GM12878 (cell line): ENCODE results near the gene THAP5. TPM values are rescaled to one million over a fixed set of nuclear protein-coding genes. Genes with fewer than 3 reads are reported as not detected.

Source experiments
- HDGF ChIP-seq: fragments of 450-650 bp; IDR thresholded peaks from 2 replicates; pipeline ENCODE4 v1.6.1; 2016; ENCODE audit warnings: antibody characterized with exemption
- IRF3 ChIP-seq: fragments of 450-650 bp; IDR thresholded peaks from 2 replicates; pipeline ENCODE4 v1.6.1; 2014; ENCODE audit warnings: mild to moderate bottlenecking
- JUND ChIP-seq: IDR thresholded peaks from 2 replicates; pipeline ENCODE4 v1.6.1; 2012; ENCODE audit warnings: low read depth, mild to moderate bottlenecking, low read length, improper control_type of control experiment, moderate library complexity
- PRDM15 ChIP-seq: fragments of 450-650 bp; formaldehyde crosslinking; IDR thresholded peaks from 2 replicates; pipeline ENCODE4 v1.4.0; 2020; ENCODE audit warnings: mild to moderate bottlenecking, moderate library complexity
- SPI1 ChIP-seq: IDR thresholded peaks from 2 replicates; pipeline ENCODE4 v1.6.1; 2011; ENCODE audit warnings: low read depth, mild to moderate bottlenecking, low read length, moderate library complexity, borderline replicate concordance; ENCODE audit not compliant: insufficient read depth
- STAT1 ChIP-seq: fragments of 450-650 bp; conservative IDR thresholded peaks from 2 replicates; pipeline ENCODE4 v1.6.1; 2014; ENCODE audit warnings: antibody characterized with exemption, mild to moderate bottlenecking
- TARDBP ChIP-seq: IDR thresholded peaks from 2 replicates; pipeline ENCODE4 v1.6.1; 2016; ENCODE audit warnings: borderline replicate concordance
- polyA plus RNA-seq, 11 experiments: library from polyadenylated mRNA; depleted of rRNA in 4 of 11; unstranded in 6 of 11; stranded (reverse) in 5 of 11; fragments of >200 nt; fragmentation: Nextera tagmentation in 4 of 11; fragmentation: Illumina TruSeq in 1 of 11; extraction: Ambion mirVana in 4 of 11; extraction: Trizol in 1 of 11; gene quantifications; 1 replicate in 1 of 11; 2 replicates in 10 of 11; pipeline versions ENCODE4 v1.2.1 to v1.2.3, GENCODE V29; 2011 to 2016; ENCODE audit warnings: inconsistent platforms in 2 of 11, missing spikeins in 2 of 11, low read depth in 1 of 11
- total RNA-seq, 4 experiments: library from RNA; depleted of rRNA in 3 of 4; stranded (reverse); fragments of >200 nt in 3 of 4; fragmentation: Illumina TruSeq in 1 of 4; extraction: Trizol in 1 of 4; gene quantifications; 2 replicates each; pipeline versions ENCODE4 v1.2.1 to v1.2.3, GENCODE V29; 2013 to 2021
- TF ChIP-seq, protein P1 (sequence below): fragments of 450-650 bp; IDR thresholded peaks from 2 replicates; pipeline ENCODE4 v1.6.1; 2017; ENCODE audit warnings: mild to moderate bottlenecking, moderate library complexity
- TF ChIP-seq, protein P2 (sequence below): IDR thresholded peaks from 2 replicates; pipeline ENCODE4 v1.6.1; 2011; ENCODE audit warnings: mild to moderate bottlenecking, low read depth, low read length, moderate library complexity; ENCODE audit not compliant: insufficient replicate concordance

The THAP5 gene
- total and polyA plus RNA-seq, 10 of the 15 experiments (the other 5 are each of a cell fraction or from before 2014, with no cell fraction given), result 13.0 to 47.7 (median 24.2) TPM

- TF ChIP-seq, protein P1, sequence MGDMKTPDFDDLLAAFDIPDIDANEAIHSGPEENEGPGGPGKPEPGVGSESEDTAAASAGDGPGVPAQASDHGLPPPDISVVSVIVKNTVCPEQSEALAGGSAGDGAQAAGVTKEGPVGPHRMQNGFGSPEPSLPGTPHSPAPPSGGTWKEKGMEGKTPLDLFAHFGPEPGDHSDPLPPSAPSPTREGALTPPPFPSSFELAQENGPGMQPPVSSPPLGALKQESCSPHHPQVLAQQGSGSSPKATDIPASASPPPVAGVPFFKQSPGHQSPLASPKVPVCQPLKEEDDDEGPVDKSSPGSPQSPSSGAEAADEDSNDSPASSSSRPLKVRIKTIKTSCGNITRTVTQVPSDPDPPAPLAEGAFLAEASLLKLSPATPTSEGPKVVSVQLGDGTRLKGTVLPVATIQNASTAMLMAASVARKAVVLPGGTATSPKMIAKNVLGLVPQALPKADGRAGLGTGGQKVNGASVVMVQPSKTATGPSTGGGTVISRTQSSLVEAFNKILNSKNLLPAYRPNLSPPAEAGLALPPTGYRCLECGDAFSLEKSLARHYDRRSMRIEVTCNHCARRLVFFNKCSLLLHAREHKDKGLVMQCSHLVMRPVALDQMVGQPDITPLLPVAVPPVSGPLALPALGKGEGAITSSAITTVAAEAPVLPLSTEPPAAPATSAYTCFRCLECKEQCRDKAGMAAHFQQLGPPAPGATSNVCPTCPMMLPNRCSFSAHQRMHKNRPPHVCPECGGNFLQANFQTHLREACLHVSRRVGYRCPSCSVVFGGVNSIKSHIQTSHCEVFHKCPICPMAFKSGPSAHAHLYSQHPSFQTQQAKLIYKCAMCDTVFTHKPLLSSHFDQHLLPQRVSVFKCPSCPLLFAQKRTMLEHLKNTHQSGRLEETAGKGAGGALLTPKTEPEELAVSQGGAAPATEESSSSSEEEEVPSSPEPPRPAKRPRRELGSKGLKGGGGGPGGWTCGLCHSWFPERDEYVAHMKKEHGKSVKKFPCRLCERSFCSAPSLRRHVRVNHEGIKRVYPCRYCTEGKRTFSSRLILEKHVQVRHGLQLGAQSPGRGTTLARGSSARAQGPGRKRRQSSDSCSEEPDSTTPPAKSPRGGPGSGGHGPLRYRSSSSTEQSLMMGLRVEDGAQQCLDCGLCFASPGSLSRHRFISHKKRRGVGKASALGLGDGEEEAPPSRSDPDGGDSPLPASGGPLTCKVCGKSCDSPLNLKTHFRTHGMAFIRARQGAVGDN, result no peak
- TF ChIP-seq HDGF (no peak), IRF3 (no peak), PRDM15 (CRISPR knock-in tag) (no peak), TARDBP (no peak), STAT1 (no peak), SPI1 (no peak), JUND (no peak)
- TF ChIP-seq, protein P2, sequence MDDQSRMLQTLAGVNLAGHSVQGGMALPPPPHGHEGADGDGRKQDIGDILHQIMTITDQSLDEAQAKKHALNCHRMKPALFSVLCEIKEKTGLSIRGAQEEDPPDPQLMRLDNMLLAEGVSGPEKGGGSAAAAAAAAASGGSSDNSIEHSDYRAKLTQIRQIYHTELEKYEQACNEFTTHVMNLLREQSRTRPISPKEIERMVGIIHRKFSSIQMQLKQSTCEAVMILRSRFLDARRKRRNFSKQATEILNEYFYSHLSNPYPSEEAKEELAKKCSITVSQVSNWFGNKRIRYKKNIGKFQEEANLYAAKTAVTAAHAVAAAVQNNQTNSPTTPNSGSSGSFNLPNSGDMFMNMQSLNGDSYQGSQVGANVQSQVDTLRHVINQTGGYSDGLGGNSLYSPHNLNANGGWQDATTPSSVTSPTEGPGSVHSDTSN, result no peak
Observed at GRCh38 chr7:108589199-108589598, 19.7 kb upstream of the THAP5 start (continued).
